C4-2B (cell line): ENCODE measurements around the gene FBXO24.

Experiments used
- H3K27ac ChIP-seq: fragments of 450-650 bp; 2 replicates; pipeline ENCODE4 v1.5.1; 2017
- ZFX ChIP-seq: fragments of 450-650 bp; IDR thresholded peaks from 2 replicates; pipeline ENCODE4 v1.6.1; 2017
- TF ChIP-seq, protein P1 (sequence below): fragments of 450-650 bp; conservative IDR thresholded peaks from 2 replicates; pipeline ENCODE4 v1.5.1; 2017; ENCODE audit warnings: mild to moderate bottlenecking

The FBXO24 gene

DNA sequence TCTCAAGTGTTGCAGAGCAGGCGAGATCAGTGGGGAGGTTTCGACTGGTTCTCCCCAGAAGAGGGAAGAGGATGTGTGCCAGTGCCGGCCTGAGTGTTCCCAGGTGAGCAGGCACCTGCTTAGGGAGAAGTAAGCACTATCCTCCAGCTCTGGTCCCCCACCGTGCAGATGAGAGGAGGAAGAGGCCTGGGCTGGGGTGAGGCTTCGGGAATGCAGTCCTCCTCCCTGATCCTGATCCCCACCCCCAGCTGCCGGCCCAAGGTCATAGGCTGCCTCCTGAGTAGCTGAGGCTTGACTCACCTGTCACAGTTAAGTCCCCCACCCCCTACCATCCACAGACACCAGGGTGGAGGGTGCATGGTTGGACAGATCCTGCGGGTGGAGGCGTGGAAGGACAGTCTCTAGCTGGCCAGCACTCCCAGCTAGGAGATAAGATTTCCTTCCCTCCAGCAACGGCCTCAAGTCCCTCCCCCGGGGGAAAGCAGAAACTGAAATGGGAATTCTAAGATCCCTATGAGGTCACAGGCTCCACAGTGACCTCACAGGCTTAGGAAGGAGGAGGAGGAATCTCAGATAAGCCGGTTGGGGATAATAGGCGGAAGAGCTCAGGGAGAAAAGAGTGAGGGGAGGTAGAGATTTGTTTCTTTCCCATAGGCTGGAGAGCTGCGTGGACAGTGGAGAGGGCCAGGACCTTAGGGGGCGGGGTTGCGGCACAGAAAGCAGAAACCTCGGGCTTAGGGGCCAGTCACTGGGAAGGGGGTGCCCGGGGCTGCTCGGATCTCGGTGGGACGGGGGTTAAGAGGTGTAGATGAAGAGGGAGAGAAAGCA, 1.2 kb upstream of the FBXO24 start:
- H3K27ac ChIP-seq = peak overlapping the region; percentile 97
- TF ChIP-seq, protein P1, sequence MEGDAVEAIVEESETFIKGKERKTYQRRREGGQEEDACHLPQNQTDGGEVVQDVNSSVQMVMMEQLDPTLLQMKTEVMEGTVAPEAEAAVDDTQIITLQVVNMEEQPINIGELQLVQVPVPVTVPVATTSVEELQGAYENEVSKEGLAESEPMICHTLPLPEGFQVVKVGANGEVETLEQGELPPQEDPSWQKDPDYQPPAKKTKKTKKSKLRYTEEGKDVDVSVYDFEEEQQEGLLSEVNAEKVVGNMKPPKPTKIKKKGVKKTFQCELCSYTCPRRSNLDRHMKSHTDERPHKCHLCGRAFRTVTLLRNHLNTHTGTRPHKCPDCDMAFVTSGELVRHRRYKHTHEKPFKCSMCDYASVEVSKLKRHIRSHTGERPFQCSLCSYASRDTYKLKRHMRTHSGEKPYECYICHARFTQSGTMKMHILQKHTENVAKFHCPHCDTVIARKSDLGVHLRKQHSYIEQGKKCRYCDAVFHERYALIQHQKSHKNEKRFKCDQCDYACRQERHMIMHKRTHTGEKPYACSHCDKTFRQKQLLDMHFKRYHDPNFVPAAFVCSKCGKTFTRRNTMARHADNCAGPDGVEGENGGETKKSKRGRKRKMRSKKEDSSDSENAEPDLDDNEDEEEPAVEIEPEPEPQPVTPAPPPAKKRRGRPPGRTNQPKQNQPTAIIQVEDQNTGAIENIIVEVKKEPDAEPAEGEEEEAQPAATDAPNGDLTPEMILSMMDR = no peak
- TF ChIP-seq ZFX = no peak

DNA sequence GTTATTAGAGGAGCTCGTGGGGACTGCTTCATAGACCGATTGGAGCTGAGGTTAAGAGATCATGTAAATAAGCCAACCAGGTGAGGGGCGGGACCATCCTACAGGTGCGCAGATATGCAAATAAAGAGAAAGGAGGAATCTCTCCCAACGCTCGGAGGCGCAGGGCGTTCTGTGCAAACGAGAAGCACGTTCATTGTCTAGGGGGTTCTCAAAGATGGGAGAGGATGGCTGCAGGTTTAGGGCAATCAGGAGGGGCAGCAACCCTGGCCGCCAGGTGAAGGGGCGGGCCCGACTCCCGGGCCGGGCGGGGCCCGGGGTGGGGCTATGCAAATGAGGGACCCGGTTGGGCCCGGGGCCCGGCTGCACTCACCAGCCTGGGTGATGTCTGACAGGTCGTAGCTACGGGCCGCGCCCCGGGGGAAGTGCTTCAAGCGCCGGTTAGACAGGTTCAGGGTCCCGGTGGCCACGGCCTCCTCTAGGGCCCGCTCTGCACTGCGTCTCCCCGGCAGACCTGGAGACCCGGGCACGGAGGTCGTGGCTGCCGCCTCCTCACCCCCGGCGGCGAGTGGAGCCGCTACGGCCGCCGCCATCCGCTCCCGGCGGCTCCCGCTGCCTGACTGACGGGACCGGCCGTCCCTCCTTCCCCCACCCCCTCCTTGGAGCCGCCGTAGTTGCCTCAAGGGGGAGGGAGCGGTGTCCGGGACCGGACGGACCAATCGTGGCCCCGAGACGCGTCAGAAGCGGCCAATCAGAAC, 440 bp upstream of the FBXO24 start, which contains the start of gene LRCH4:
TSS of gene LRCH4 (minus strand) at position 619 of the 755 bp plus-strand sequence. CDS start at position 590, 29 bp downstream.
- TF ChIP-seq, protein P1 = no peak
- TF ChIP-seq ZFX = peak; percentile 64; the same call in 1 of the 2 replicates
- H3K27ac ChIP-seq = peak within 1 kb of the TSS; percentile 97

DNA sequence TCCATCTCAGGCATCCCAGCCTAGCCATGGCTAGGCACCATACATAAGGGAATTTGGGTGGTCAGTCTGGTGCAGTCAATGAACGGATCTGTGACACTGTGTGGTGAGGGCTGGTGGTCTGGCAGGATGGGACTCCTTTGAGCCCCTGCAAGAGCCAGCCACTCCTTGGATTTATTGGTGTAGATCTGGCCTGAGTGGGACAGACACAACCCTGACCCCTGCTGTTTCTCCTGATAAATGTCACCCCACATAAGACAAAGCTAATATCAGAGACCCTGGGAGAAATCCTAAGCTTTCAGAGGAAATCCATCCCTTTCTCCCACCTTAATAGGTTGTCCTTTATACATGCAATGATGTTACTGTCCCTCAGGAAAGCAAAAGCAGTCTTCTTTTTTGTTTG, 2.3 kb downstream of the FBXO24 start:
- TF ChIP-seq ZFX = no peak
- TF ChIP-seq, protein P1 = no peak
- no peak overlapping the region for H3K27ac ChIP-seq

DNA sequence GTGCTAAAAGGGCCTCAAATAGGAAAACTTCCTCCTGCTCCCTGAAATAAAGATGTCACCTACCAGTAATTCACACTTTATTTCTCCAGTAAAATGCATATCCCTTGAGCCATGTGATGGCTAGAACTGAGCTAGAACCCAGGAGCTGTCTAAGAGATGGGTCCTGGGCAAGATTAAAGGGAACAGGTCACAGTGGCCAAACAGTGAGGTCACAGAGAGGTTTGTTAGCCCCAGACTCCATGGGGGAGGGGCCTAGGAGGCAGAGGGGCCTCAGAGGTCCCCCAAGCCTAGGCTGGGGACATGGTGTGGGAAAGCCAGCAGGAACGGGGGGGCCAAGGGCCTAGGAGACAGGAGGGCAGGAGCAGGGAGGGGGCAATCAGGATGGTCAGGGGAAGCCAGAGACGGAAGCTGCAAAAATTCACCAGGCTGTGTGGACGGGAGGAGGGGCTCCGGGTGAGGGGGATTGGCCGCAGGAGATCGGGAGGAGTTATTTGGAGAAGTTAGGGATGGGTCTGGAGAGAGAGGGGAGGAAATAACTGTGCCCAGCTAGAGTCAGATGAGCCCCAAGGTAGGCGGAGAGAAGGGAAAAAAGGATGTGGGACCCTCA, 3.3 kb downstream of the FBXO24 start:
- no peak overlapping the region for H3K27ac ChIP-seq
- TF ChIP-seq, protein P1 = no peak
- TF ChIP-seq ZFX = no peak

DNA sequence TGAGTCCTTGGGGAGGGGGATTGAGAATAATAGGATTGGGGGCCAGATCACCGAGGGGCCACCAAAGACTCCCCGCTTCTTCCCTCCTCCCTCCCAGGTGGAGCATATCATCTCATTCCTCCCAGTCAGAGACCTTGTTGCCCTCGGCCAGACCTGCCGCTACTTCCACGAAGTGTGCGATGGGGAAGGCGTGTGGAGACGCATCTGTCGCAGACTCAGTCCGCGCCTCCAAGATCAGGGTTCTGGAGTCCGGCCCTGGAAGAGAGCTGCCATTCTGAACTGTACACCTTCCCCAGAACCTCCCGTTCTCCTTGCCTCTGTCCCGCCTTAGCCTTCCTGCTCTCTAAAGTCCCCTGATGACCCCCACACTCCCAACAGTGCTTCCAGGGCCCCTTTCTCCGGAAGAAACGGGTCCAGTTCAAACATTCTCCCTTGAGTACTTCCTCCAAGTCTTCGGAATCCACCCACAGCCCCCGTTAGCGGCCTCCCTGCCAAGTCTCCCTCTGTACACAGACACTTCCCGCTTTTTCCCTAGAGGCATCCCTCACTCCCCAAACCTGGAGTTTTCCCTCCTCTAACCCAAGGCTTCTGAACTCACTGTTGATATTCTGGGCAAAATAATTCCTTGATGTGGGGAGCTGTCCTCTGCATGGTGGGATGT, 4.1 kb downstream of the FBXO24 start:
- no peak for TF ChIP-seq ZFX
- TF ChIP-seq, protein P1 = no peak

DNA sequence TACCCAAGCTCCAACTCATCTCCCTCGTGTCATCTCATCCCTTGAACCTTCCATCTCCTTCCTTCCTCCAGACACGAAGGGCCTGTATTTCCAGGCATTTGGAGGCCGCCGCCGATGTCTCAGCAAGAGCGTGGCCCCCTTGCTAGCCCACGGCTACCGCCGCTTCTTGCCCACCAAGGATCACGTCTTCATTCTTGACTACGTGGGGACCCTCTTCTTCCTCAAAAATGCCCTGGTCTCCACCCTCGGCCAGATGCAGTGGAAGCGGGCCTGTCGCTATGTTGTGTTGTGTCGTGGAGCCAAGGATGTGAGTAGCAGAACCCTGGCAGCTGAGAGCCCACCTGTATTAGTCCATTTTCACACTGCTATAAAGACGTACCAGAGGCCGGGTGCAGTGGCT, 5.5 kb downstream of the FBXO24 start:
- H3K27ac ChIP-seq = no peak overlapping the region
- no peak for TF ChIP-seq ZFX
- TF ChIP-seq, protein P1 = no peak

More for the DNA sequence above, 4.1 kb downstream of the FBXO24 start:
- H3K27ac ChIP-seq = no peak overlapping the region
